Measurements from ENCODE around the gene SIRT5.

SIRT5 gene

GRCh38 chr6:13641315-13641714 is 66.9 kb downstream of the SIRT5 start:
- no peak for DNase-seq

GRCh38 chr6:13643125-13643524 is 68.7 kb downstream of the SIRT5 start:
- no peak for DNase-seq

- DNase-seq: no peak
Observed at GRCh38 chr6:13648850-13649249, 74.4 kb downstream of the SIRT5 start.

- no peak for DNase-seq
Observed at GRCh38 chr6:13649393-13649792, 75.0 kb downstream of the SIRT5 start.

- DNase-seq: no peak
Observed at GRCh38 chr6:13653296-13653695, 78.9 kb downstream of the SIRT5 start.

- DNase-seq: no peak
Observed at GRCh38 chr6:13654496-13654895, 80.1 kb downstream of the SIRT5 start.

- no peak for DNase-seq
Observed at GRCh38 chr6:13655700-13656099, 81.3 kb downstream of the SIRT5 start.

GRCh38 chr6:13660273-13660672 is 85.9 kb downstream of the SIRT5 start:
- DNase-seq: no peak

- no peak for DNase-seq
Observed at GRCh38 chr6:13660893-13661292, 86.5 kb downstream of the SIRT5 start.

- DNase-seq: no peak
Observed at GRCh38 chr6:13661647-13662046, 87.2 kb downstream of the SIRT5 start.

- no peak for DNase-seq
Observed at GRCh38 chr6:13662651-13663334, 88.4 kb downstream of the SIRT5 start.

- no peak for DNase-seq
Observed at GRCh38 chr6:13663986-13664385, 89.6 kb downstream of the SIRT5 start.
